Uterus (tissue), 2 donors: ENCODE data around the gene ZDHHC1.

Experiments
- POLR2A ChIP-seq, 2 donors: fragments of 450-650 bp; IDR thresholded peaks; one replicate each; pipeline ENCODE4 v1.6.1; 2016; ENCODE audit warnings: antibody characterized with exemption in 2 of 2, mild to moderate bottlenecking in 1 of 2, moderate library complexity in 1 of 2
- TF ChIP-seq, protein P1 (sequence below), 4 experiments: fragments of 200-600 bp in 2 of 4; fragments of 450-650 bp in 2 of 4; sonication (generic) in 2 of 4; IDR thresholded peaks; one replicate each; pipeline ENCODE4 v1.5.1; 2016 to 2019; ENCODE audit warnings: antibody characterized with exemption in 4 of 4, mild to moderate bottlenecking in 2 of 4, moderate library complexity in 1 of 4

- TF ChIP-seq, protein P1, sequence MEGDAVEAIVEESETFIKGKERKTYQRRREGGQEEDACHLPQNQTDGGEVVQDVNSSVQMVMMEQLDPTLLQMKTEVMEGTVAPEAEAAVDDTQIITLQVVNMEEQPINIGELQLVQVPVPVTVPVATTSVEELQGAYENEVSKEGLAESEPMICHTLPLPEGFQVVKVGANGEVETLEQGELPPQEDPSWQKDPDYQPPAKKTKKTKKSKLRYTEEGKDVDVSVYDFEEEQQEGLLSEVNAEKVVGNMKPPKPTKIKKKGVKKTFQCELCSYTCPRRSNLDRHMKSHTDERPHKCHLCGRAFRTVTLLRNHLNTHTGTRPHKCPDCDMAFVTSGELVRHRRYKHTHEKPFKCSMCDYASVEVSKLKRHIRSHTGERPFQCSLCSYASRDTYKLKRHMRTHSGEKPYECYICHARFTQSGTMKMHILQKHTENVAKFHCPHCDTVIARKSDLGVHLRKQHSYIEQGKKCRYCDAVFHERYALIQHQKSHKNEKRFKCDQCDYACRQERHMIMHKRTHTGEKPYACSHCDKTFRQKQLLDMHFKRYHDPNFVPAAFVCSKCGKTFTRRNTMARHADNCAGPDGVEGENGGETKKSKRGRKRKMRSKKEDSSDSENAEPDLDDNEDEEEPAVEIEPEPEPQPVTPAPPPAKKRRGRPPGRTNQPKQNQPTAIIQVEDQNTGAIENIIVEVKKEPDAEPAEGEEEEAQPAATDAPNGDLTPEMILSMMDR (IDR thresholded peaks at IDR 0.05): no peak
- TF ChIP-seq POLR2A (IDR thresholded peaks at IDR 0.05): no peak
Observed at GRCh38 chr16:67357561-67357960, 58.7 kb downstream of the ZDHHC1 start.
